KOPT-K1 (cell line): ENCODE results near the gene POU6F2.
"Not testable (repeated sequence)": the region's sequence is repeated elsewhere in the genome, so short reads cannot be mapped to it uniquely, and the experiment has no call there.

Source experiments
- H3K27ac ChIP-seq: fragments of 200-600 bp; sonication (generic); 2 replicates; pipeline ENCODE4 v1.5.1; 2016; ENCODE audit warnings: antibody characterized with exemption, mild to moderate bottlenecking, low read depth, low read length; ENCODE audit not compliant: poor library complexity, severe bottlenecking
- H3K36me3 ChIP-seq: fragments of 200-600 bp; sonication (generic); 2 replicates; pipeline ENCODE4 v1.5.1; 2017; ENCODE audit warnings: antibody characterized with exemption, mild to moderate bottlenecking, low read length, moderate library complexity; ENCODE audit not compliant: insufficient read depth
- H3K9me3 ChIP-seq: fragments of 200-600 bp; sonication (generic); 2 replicates; pipeline ENCODE4 v1.5.1; 2017; ENCODE audit warnings: antibody characterized with exemption, low read length, mild to moderate bottlenecking; ENCODE audit not compliant: insufficient read depth, poor library complexity, severe bottlenecking

The POU6F2 gene

GRCh38 chr7:38977685-38978084 lies at the start of gene POU6F2:
Gene POU6F2, plus strand, starts transcription at chr7:38977909. Its CDS starts 45 bp downstream, at chr7:38977954.
- Histone ChIP-seq H3K36me3 (no peaks in the 10 kb centered on the region), H3K27ac (no peak within 1 kb of the TSS), H3K9me3 (no peaks in the 10 kb centered on the region)

GRCh38 chr7:38928506-38928905 lies 49.2 kb upstream of the POU6F2 start:
- Histone ChIP-seq H3K9me3 (no peaks in the 10 kb centered on the region), H3K27ac (no peak overlapping the region), H3K36me3 (no peaks in the 10 kb centered on the region)

GRCh38 chr7:38929460-38930171 lies 48.1 kb upstream of the POU6F2 start:
- H3K27ac ChIP-seq = no peak overlapping the region
- H3K36me3 ChIP-seq = no peaks in the 10 kb centered on the region
- no peaks in the 10 kb centered on the region for H3K9me3 ChIP-seq

- Histone ChIP-seq H3K27ac (no peak overlapping the region), H3K36me3 (no peaks in the 10 kb centered on the region), H3K9me3 (no peaks in the 10 kb centered on the region)
Observed at GRCh38 chr7:38932509-38933168, 45.1 kb upstream of the POU6F2 start.

GRCh38 chr7:38934051-38934450 lies 43.7 kb upstream of the POU6F2 start:
- Histone ChIP-seq H3K27ac (no peak overlapping the region), H3K36me3 (no peaks in the 10 kb centered on the region), H3K9me3 (no peaks in the 10 kb centered on the region)

GRCh38 chr7:38934536-38934935 lies 43.2 kb upstream of the POU6F2 start:
- Histone ChIP-seq H3K27ac (no peak overlapping the region), H3K36me3 (no peaks in the 10 kb centered on the region), H3K9me3 (no peaks in the 10 kb centered on the region)

- Histone ChIP-seq H3K9me3 (no peaks in the 10 kb centered on the region), H3K36me3 (no peaks in the 10 kb centered on the region), H3K27ac (no peak overlapping the region)
Observed at GRCh38 chr7:38936641-38937040, 41.1 kb upstream of the POU6F2 start.

- no peaks in the 10 kb centered on the region for H3K36me3 ChIP-seq
- H3K27ac ChIP-seq = no peak overlapping the region
- no peaks in the 10 kb centered on the region for H3K9me3 ChIP-seq
Observed at GRCh38 chr7:38938001-38938485, 39.7 kb upstream of the POU6F2 start.

- Histone ChIP-seq H3K36me3 (no peaks in the 10 kb centered on the region), H3K27ac (no peak overlapping the region), H3K9me3 (no peaks in the 10 kb centered on the region)
Observed at GRCh38 chr7:38938589-38938988, 39.1 kb upstream of the POU6F2 start.

- Histone ChIP-seq H3K9me3 (no peaks in the 10 kb centered on the region), H3K27ac (no peak overlapping the region), H3K36me3 (no peaks in the 10 kb centered on the region)
Observed at GRCh38 chr7:38940774-38941173, 36.9 kb upstream of the POU6F2 start.

GRCh38 chr7:38942431-38943051 lies 35.2 kb upstream of the POU6F2 start:
- Histone ChIP-seq H3K9me3 (no peaks in the 10 kb centered on the region), H3K36me3 (no peaks in the 10 kb centered on the region), H3K27ac (no peak overlapping the region)

GRCh38 chr7:38947541-38947940 lies 30.2 kb upstream of the POU6F2 start:
- H3K9me3 ChIP-seq, H3K36me3 ChIP-seq, H3K27ac ChIP-seq: not testable (repeated sequence)

GRCh38 chr7:38950309-38950708 lies 27.4 kb upstream of the POU6F2 start:
- Histone ChIP-seq H3K36me3 (no peaks in the 10 kb centered on the region), H3K9me3 (no peaks in the 10 kb centered on the region), H3K27ac (no peak overlapping the region)

- Histone ChIP-seq H3K36me3 (no peaks in the 10 kb centered on the region), H3K9me3 (no peaks in the 10 kb centered on the region), H3K27ac (no peak overlapping the region)
Observed at GRCh38 chr7:38951213-38951612, 26.5 kb upstream of the POU6F2 start.

GRCh38 chr7:38953227-38953626 lies 24.5 kb upstream of the POU6F2 start:
- H3K9me3 ChIP-seq = no peaks in the 10 kb centered on the region
- no peaks in the 10 kb centered on the region for H3K36me3 ChIP-seq
- H3K27ac ChIP-seq = no peak overlapping the region
